PFSK-1 (cell line): ENCODE results near the gene PTGDR2.

Experiments
- FOXP2 ChIP-seq: optimal IDR thresholded peaks from 2 replicates; pipeline ENCODE3; 2011; ENCODE audit warnings: borderline replicate concordance, control low read depth, inconsistent platforms; ENCODE audit not compliant: insufficient read depth; ENCODE audit errors: extremely low read length, extremely low read depth
- POLR2AphosphoS5 ChIP-seq: IDR thresholded peaks from 2 replicates; pipeline ENCODE4 v1.6.1; 2012; ENCODE audit warnings: low read depth, mild to moderate bottlenecking, control low read depth, low read length, moderate library complexity
- REST ChIP-seq, 2 experiments: IDR thresholded peaks; 2 replicates each; pipeline versions ENCODE4 v1.6.1 to v1.8.0; 2011 to 2012; ENCODE audit warnings: low read depth in 2 of 2, low read length in 2 of 2, control low read depth in 1 of 2, inconsistent platforms in 1 of 2, mild to moderate bottlenecking in 1 of 2, moderate library complexity in 1 of 2; ENCODE audit not compliant: insufficient read depth in 1 of 2
- SIN3A ChIP-seq: IDR thresholded peaks from 2 replicates; pipeline ENCODE4 v1.6.1; 2012; ENCODE audit warnings: mild to moderate bottlenecking, low read length, moderate library complexity, borderline replicate concordance; ENCODE audit not compliant: insufficient read depth
- TAF1 ChIP-seq: IDR thresholded peaks from 2 replicates; pipeline ENCODE4 v1.6.1; 2012; ENCODE audit warnings: low read length, control low read depth, borderline replicate concordance; ENCODE audit not compliant: insufficient read depth

PTGDR2 gene

GRCh38 chr11:60852982-60853950 lies 2.5 kb downstream of the PTGDR2 start:
- TF ChIP-seq POLR2AphosphoS5 (no peak), REST (IDR thresholded peaks at IDR 0.05; ENCODE audit: insufficient read depth in 1 of 2, low read depth in 2 of 2, low read length in 2 of 2) (no peak), SIN3A (no peak), TAF1 (no peak), FOXP2 (no peak)

- TF ChIP-seq TAF1 (no peak), POLR2AphosphoS5 (no peak), REST (IDR thresholded peaks at IDR 0.05; ENCODE audit: insufficient read depth in 1 of 2, low read depth in 2 of 2, low read length in 2 of 2) (no peak), SIN3A (no peak), FOXP2 (no peak)
These were observed 3.4 kb downstream of the PTGDR2 start for GRCh38 chr11:60852117-60852981.

- no peak for TF ChIP-seq REST (IDR thresholded peaks at IDR 0.05; ENCODE audit: insufficient read depth in 1 of 2, low read depth in 2 of 2, low read length in 2 of 2)
- no peak for TF ChIP-seq FOXP2
- no peak for TF ChIP-seq POLR2AphosphoS5
- TF ChIP-seq SIN3A, result no peak
- no peak for TF ChIP-seq TAF1
These were observed 4.2 kb downstream of the PTGDR2 start for GRCh38 chr11:60851327-60852104.

GRCh38 chr11:60849641-60850520 lies 5.9 kb downstream of the PTGDR2 start:
- TF ChIP-seq FOXP2 (no peak), POLR2AphosphoS5 (no peak), REST (IDR thresholded peaks at IDR 0.05; ENCODE audit: insufficient read depth in 1 of 2, low read depth in 2 of 2, low read length in 2 of 2) (no peak), SIN3A (no peak), TAF1 (no peak)
